ENCODE measurements around the gene POFUT2.

The POFUT2 gene

DNA sequence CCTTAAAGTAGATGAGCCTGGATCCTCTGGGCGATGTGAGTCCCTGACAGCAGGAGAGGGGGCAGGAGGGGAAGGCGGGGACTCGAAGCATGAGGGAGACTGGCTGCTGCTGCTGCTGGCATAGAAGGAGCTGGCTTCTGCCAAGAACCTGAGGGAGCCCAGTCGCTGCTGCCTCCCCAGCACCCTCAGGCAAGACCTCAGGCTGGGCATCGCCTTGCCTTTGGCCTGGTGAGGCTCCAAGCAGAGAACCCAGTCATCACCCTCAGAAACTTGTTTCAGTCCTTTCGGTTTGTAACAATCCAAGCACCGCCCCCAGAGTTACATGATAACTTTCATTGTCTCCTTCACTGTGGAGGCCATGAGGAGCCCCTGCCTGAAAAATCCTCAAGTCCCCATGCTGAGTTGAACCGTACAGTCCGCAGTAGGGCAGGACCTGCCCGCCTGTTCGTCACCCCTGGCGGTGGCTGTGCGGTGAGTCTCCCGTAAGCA, 38.8 kb downstream of the POFUT2 start:
- no peak for DNase-seq (ENCODE audit: low spot score)

DNA sequence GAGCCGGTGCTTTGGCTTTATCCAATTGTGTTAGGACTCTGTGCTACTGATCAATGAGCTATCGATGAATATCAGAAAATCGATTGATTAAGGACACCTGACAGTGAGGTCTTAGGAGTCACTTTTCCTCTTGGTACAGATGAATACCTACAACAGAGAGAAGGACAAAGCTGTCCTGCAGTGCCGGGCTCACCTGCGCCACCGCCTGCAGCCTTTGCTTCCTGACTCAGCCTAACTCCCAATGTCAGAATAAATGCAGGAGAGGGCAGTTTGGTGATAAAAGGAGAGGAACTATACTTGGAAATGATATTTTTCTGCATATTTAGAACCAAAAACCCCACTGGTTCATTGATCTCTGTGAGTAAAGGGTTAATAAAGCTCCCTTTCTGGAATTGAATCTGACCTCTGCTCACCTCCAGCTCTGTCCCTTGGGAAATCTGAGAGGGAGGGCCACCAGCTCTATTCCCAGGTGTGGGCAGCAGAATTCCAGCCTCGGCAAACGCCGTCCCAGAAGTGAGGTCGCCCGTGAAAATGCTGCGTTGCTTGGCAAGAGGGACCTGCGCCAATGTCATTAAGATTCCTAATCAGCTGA, 39.3 kb downstream of the POFUT2 start:
- DNase-seq (ENCODE audit: low spot score): no peak

GRCh38 chr21:45246386-45247320, 41.0 kb downstream of the POFUT2 start:
- no peak for DNase-seq (ENCODE audit: low spot score)

- no peak for DNase-seq (ENCODE audit: low spot score)
Measured at GRCh38 chr21:45244799-45245340, 42.8 kb downstream of the POFUT2 start.

GRCh38 chr21:45243603-45244002, 44.1 kb downstream of the POFUT2 start:
- DNase-seq (ENCODE audit: low spot score): no peak

GRCh38 chr21:45241357-45241756, 46.3 kb downstream of the POFUT2 start:
- no peak for DNase-seq (ENCODE audit: low spot score)

GRCh38 chr21:45237401-45237800, 50.3 kb downstream of the POFUT2 start:
- no peak for DNase-seq (ENCODE audit: low spot score)

DNA sequence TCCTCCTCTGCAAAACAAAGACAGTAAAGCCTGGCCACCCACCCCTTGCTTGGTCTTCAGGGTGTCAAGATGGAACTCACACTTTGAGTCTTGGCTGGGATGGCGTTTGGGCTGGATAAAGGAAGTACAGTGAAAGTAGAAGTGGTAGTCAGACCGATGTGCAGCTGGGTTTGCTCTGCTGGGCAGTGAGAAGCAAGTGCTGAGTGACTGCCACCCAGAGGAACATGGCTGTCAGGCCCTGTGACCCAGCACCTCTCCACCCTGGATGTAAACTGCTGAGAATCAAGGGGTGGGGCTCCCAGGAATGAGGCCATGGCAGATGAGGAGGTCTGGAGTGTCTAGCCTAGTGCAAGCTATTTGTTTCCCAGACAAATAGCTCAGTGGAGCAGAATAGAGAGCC, 51.2 kb downstream of the POFUT2 start:
- peak; percentile 19 for DNase-seq (ENCODE audit: low spot score)

- DNase-seq (ENCODE audit: low spot score): no peak
Measured at GRCh38 chr21:45235488-45235887, 52.2 kb downstream of the POFUT2 start.

DNA sequence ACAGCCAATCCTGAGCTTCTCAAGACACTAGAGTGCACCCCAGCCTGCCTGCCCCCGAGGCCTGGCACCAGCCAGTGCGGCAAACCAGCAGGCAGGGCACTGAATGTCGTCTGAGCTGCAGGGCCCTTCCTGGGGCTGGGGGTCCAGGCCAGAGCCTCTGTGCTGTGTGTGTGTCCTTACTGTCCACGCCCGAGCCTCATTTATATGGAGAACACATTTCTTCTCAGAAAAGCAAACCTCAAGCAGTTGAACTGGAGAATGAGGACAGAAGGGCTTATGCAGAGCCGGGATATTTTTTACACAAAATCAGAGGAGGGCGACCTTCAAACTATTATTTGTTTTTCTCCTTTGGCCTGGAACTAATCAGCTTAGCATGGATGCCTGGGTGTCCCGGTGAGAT, 52.7 kb downstream of the POFUT2 start:
- no peak for DNase-seq (ENCODE audit: low spot score)

GRCh38 chr21:45234127-45234526, 53.6 kb downstream of the POFUT2 start:
- no peak for DNase-seq (ENCODE audit: low spot score)

GRCh38 chr21:45231705-45232104, 56.0 kb downstream of the POFUT2 start:
- no peak for DNase-seq (ENCODE audit: low spot score)

DNA sequence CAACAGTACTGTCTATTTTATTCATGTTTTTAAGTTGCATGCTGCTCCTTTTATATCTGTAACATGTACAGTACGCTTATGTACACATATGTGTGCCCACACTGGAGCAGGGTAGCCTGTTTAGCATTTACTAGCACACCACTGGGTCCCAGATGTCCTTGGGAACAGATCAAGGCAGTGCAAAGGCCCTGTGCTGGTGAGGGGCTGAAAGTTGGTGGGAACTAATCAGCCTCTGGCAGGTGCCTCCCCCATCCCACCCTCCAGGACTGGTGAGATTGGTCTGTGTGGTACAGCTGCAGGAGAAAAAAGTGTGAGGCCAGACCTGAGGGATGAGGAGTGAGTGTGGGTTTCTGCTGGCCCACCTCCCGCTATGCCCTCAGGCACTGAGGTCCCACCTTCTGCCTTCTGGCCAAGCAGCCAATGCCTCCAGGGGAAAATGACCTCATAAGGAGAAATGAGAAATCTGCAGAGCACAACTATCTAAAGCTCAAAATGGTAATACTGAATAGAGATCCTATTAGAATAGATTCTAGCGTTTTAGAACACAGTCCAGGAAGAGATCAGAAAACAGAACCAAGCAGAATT, 58.9 kb downstream of the POFUT2 start:
- DNase-seq (ENCODE audit: low spot score): no peak

- DNase-seq (ENCODE audit: low spot score): peak; percentile 88
Measured at GRCh38 chr21:45228171-45228641, 59.5 kb downstream of the POFUT2 start.

DNA sequence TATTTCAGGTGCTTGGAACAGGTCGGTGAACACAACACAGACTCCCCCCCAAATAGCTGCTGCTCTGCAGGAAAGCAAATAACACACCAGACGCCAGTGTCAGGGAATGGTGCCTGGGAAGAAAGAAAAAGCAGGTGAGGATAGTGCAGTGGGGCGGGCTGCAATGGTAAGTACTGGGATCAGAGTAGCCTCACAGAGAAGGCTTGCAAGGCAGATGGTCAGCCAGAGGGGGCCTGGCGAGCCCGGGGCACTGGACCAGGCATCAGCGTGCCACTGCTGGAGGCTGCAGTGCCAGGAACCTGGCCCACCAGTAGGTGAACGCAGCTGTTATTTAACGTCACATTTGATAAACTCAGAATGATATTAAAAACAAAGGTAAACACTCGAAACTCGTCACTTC, 60.0 kb downstream of the POFUT2 start:
- no peak for DNase-seq (ENCODE audit: low spot score)

- DNase-seq (ENCODE audit: low spot score): peak; percentile 57
Measured at GRCh38 chr21:45226540-45227326, 61.0 kb downstream of the POFUT2 start.

GRCh38 chr21:45225741-45226327, 61.9 kb downstream of the POFUT2 start:
- no peak for DNase-seq (ENCODE audit: low spot score)

- DNase-seq (ENCODE audit: low spot score): no peak
Measured at GRCh38 chr21:45225041-45225740, 62.5 kb downstream of the POFUT2 start.

- DNase-seq (ENCODE audit: low spot score): peak; percentile 80
Measured at GRCh38 chr21:45224189-45224938, 63.3 kb downstream of the POFUT2 start.
